ENCODE measurements around the gene ZC3H7A. TPM values are rescaled to one million over a fixed set of nuclear protein-coding genes. Genes with fewer than 3 reads are reported as not detected.

Gene ZC3H7A
- total and polyA plus RNA-seq, 7 experiments from 2014 or later: 40.1 to 102 (median 87.1) TPM

DNA sequence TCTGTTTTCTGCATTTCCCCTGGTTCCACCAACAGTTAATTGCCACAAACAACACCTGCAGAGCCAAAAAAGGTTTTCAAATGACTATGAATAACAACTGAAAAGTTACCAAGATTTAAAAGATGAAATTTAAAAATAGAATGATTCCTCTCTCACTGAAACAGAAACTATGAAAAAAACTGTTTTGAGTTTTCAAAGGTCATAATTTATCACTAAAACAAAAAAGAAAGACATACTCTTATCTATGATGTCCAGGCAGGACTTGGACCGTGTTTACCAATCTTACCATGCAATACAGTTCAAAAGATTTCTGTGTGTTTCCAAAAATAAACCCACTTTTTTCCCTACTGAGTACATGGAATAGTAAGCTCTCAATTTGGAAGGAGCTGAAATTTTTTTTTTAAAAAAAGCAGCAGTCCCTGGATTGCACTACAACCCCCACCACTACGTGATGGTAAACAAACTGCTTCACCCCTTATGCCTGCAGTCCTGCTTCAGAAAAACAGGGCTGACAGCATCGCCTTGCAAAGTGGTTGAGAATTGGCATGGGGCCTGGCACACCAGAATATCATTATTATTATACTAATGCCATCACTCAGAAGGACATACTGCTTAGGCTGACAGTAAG, 62.9 kb downstream of the ZC3H7A start:
- no peaks in the 10 kb centered on the region for H3K9me3 ChIP-seq (ENCODE audit: control insufficient read depth in 2 of 3, low read length in 3 of 3)
- H3K27ac Mint-ChIP-seq: peak overlapping the region in 2 of 9 donors; percentile 61 to 68
- no peak overlapping the region for H3K27ac ChIP-seq (ENCODE audit: low read depth, low read length)
- ChIA-PET POLR2A (interaction anchor here (0.7 to 1.8 kb wide), 2 partner anchors 9 to 110 kb away, joined by 3 to 5 read pairs; no protein-coding TSS in a partner anchor), CTCF (no interaction called here)
- no peaks in the 10 kb centered on the region for H3K27me3 Mint-ChIP-seq
- DNase-seq: no peak
- no peaks in the 10 kb centered on the region for H3K9me3 Mint-ChIP-seq
- peaks cover 42 to 75% (median 60%) of the 10 kb centered on the region in 7 donors for H3K4me1 Mint-ChIP-seq
- intact Hi-C loops (cut with micrococcal nuclease): no loop called here
- peaks cover 11 to 81% (median 26%) of the 10 kb centered on the region in 3 experiments for H3K36me3 ChIP-seq (ENCODE audit: control insufficient read depth in 2 of 3, insufficient read depth in 3 of 3, low read length in 3 of 3)
- peaks cover 11 to 52% (median 42%) of the 10 kb centered on the region in 5 donors for H3K36me3 Mint-ChIP-seq
- H3K4me3 ChIP-seq (ENCODE audit: low read length): no peak overlapping the region
- H3K4me3 Mint-ChIP-seq: no peak overlapping the region
- no peaks in the 10 kb centered on the region for H3K27me3 ChIP-seq (ENCODE audit: control insufficient read depth in 2 of 2, insufficient read depth in 2 of 2, low read length in 2 of 2)
- H3K4me1 ChIP-seq (ENCODE audit: control insufficient read depth in 2 of 2, insufficient read depth in 2 of 2, low read length in 2 of 2): peaks cover 4 to 8% of the 10 kb centered on the region in 2 donors
- no peak for ATAC-seq

DNA sequence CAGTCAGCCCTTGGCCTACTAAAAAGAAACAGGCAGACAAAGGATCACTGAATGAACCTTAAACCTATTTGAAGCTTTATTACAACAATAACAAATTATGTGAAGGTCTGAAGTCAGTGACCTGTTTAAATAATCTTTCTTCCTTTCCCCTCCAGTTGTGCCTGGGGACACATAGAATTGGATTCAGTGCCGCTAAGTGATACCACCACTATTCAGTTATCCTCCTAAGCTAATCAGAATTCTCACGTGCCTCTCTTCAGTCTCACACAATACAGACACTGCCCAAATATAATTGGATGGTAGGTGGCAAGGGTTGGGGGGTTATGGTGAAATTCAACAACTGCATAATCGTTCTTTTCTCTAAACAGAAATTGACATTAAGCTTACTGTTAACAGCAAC, 65.8 kb downstream of the ZC3H7A start:
- ChIA-PET POLR2A (interaction anchor here (1.0 to 1.6 kb wide), 3 partner anchors 10 to 185 kb away, joined by 3 to 8 read pairs (median 3); partner anchors contain the start of gene TXNDC11), CTCF (interaction anchor here (1.5 to 1.7 kb wide), 2 partner anchors 11 to 90 kb away, joined by 3 to 6 read pairs; partner anchors contain the start of gene TXNDC11)
- Histone ChIP-seq H3K36me3 (ENCODE audit: control insufficient read depth in 2 of 3, insufficient read depth in 3 of 3, low read length in 3 of 3) (peaks cover 11 to 76% (median 29%) of the 10 kb centered on the region in 3 experiments), H3K9me3 (ENCODE audit: control insufficient read depth in 2 of 3, low read length in 3 of 3) (no peaks in the 10 kb centered on the region), H3K4me3 (ENCODE audit: low read length) (no peak overlapping the region), H3K27me3 (ENCODE audit: control insufficient read depth in 2 of 2, insufficient read depth in 2 of 2, low read length in 2 of 2) (no peaks in the 10 kb centered on the region), H3K4me1 (ENCODE audit: control insufficient read depth in 2 of 2, insufficient read depth in 2 of 2, low read length in 2 of 2) (peaks cover 0 to 3% of the 10 kb centered on the region in 2 donors), H3K27ac (ENCODE audit: low read depth, low read length) (no peak overlapping the region)
- DNase-seq: no peak
- H3K4me1 Mint-ChIP-seq: peaks cover 18 to 66% (median 48%) of the 10 kb centered on the region in 7 donors
- H3K9me3 Mint-ChIP-seq: no peaks in the 10 kb centered on the region
- ATAC-seq: no peak
- H3K27me3 Mint-ChIP-seq: no peaks in the 10 kb centered on the region
- intact Hi-C loops (cut with micrococcal nuclease): no loop called here
- H3K36me3 Mint-ChIP-seq: peaks cover 11 to 52% (median 35%) of the 10 kb centered on the region in 5 donors
- H3K27ac Mint-ChIP-seq: peak overlapping the region in 2 of 9 donors; percentile 18 to 34
- H3K4me3 Mint-ChIP-seq: no peak overlapping the region

DNA sequence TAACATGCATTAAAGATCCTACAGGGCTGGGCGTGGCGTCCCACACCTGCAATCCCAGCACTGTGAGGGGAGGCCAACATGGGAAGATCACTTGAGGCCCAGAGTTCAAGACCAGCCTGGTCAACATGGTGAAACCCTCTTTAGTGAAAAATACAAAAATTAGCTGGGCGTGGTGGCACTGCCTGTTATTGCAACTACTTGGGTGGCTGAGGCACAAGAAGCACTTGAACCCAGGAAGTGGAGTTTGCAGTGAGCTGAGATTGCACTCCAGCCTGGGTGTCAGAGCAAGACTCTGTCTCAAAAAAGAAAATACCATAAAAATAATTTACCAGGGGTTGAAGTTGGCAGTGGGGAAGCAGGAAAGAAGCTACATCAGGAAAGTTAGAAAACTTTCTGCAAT, 67.3 kb downstream of the ZC3H7A start:
- no peaks in the 10 kb centered on the region for H3K27me3 ChIP-seq (ENCODE audit: control insufficient read depth in 2 of 2, insufficient read depth in 2 of 2, low read length in 2 of 2)
- no peak for DNase-seq
- ATAC-seq: no peak
- H3K36me3 ChIP-seq (ENCODE audit: control insufficient read depth in 2 of 3, insufficient read depth in 3 of 3, low read length in 3 of 3): peaks cover 19 to 70% (median 32%) of the 10 kb centered on the region in 3 experiments
- H3K9me3 Mint-ChIP-seq: no peaks in the 10 kb centered on the region
- intact Hi-C loops (cut with micrococcal nuclease): no loop called here
- H3K4me1 ChIP-seq (ENCODE audit: control insufficient read depth in 2 of 2, insufficient read depth in 2 of 2, low read length in 2 of 2): peaks cover 0 to 3% of the 10 kb centered on the region in 2 donors
- peaks cover 4 to 45% (median 31%) of the 10 kb centered on the region in 5 donors for H3K36me3 Mint-ChIP-seq
- CTCF ChIA-PET: interaction anchor here (0.5 to 0.6 kb wide), 3 partner anchors 41 to 100 kb away, joined by 3 to 4 read pairs (median 3); no protein-coding TSS in a partner anchor
- H3K27ac Mint-ChIP-seq: peak overlapping the region in 5 of 9 donors; percentile 32 to 62 (median 38)
- no peaks in the 10 kb centered on the region for H3K27me3 Mint-ChIP-seq
- POLR2A ChIA-PET: interaction anchor here (2.1 kb wide), 1 partner anchor 12 kb away, joined by 4 read pairs; no protein-coding TSS in a partner anchor
- H3K27ac ChIP-seq (ENCODE audit: low read depth, low read length): no peak overlapping the region
- no peak overlapping the region for H3K4me3 Mint-ChIP-seq
- H3K9me3 ChIP-seq (ENCODE audit: control insufficient read depth in 2 of 3, low read length in 3 of 3): no peaks in the 10 kb centered on the region
- H3K4me3 ChIP-seq (ENCODE audit: low read length): no peak overlapping the region
- peaks cover 19 to 55% (median 47%) of the 10 kb centered on the region in 7 donors for H3K4me1 Mint-ChIP-seq

DNA sequence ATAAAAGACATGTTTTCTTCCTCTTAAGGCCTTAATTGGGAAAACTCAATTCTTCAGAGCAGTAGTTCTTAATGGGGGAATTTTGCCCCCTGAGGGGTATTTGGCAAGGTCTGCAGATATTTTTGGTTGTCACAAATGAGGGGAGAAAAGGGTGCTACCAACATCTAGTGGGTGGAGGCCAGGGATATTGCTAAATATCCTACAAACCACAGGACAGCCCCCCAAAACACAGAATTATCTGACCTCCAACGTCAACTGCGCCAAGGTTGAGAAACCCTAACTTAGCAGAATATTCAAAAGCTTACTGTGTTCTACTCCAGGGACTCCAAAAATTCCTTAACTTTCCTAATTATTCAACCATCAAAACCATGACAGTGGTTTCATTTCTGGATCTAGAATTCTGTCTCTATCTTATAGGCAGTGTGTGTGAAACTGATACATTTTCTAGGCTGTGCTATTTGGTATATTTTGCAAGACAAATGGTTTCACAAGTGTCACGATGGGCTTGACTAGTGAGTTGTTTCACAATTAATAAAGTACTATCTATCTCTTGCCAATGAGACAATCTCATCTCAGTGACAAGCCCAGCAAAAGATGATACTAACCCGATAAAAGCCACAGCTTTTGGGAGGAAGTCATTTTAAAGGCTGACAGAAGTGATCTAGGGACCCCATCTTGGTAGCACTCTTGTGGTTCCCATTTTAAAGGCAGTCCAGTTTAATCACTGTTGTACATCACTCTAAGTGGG, 69.1 kb downstream of the ZC3H7A start:
- H3K36me3 ChIP-seq (ENCODE audit: control insufficient read depth in 2 of 3, insufficient read depth in 3 of 3, low read length in 3 of 3): peaks cover 14 to 66% (median 25%) of the 10 kb centered on the region in 3 experiments
- H3K4me3 ChIP-seq (ENCODE audit: low read length): no peak overlapping the region
- ChIA-PET POLR2A (interaction anchor here (2.1 kb wide), 1 partner anchor 14 kb away, joined by 4 read pairs; no protein-coding TSS in a partner anchor), CTCF (no interaction called here)
- Mint-ChIP-seq H3K9me3 (no peaks in the 10 kb centered on the region), H3K27ac (peak overlapping the region in 3 of 9 donors; percentile 17 to 61 (median 56)), H3K4me3 (no peak overlapping the region), H3K4me1 (peaks cover 15 to 56% (median 47%) of the 10 kb centered on the region in 7 donors), H3K27me3 (no peaks in the 10 kb centered on the region), H3K36me3 (peaks cover 0 to 42% (median 36%) of the 10 kb centered on the region in 5 donors)
- no peak overlapping the region for H3K27ac ChIP-seq (ENCODE audit: low read depth, low read length)
- H3K9me3 ChIP-seq (ENCODE audit: control insufficient read depth in 2 of 3, low read length in 3 of 3): no peaks in the 10 kb centered on the region
- H3K4me1 ChIP-seq (ENCODE audit: control insufficient read depth in 2 of 2, insufficient read depth in 2 of 2, low read length in 2 of 2): peaks cover 0 to 3% of the 10 kb centered on the region in 2 donors
- H3K27me3 ChIP-seq (ENCODE audit: control insufficient read depth in 2 of 2, insufficient read depth in 2 of 2, low read length in 2 of 2): no peaks in the 10 kb centered on the region
- ATAC-seq: peak; percentile 73
- intact Hi-C loops (cut with micrococcal nuclease): no loop called here
- DNase-seq: no peak

DNA sequence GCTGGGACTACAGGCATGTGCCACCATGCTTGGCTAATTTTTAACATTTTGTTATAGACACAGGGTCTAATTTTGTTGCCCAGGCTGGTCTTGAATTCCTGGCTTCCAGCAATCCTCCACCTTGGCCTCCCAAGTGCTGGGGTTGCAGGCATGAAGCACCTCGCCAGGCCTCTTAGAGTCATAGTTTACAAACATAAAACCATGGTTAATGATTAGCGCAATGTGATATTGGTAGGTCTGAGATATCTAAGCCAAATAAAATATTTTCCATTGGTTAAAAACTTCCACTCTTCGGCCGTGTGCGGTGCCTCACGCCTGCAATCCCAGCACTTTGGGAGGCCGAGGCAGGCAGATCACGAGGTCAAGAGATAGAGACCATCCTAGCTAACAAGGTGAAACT, 71.0 kb downstream of the ZC3H7A start:
- H3K27ac ChIP-seq (ENCODE audit: low read depth, low read length): no peak overlapping the region
- peaks cover 0 to 3% of the 10 kb centered on the region in 2 donors for H3K4me1 ChIP-seq (ENCODE audit: control insufficient read depth in 2 of 2, insufficient read depth in 2 of 2, low read length in 2 of 2)
- intact Hi-C loops (cut with micrococcal nuclease): no loop called here
- DNase-seq (no peak), ATAC-seq (no peak)
- POLR2A ChIA-PET: no interaction called here
- peaks cover 8 to 61% (median 18%) of the 10 kb centered on the region in 3 experiments for H3K36me3 ChIP-seq (ENCODE audit: control insufficient read depth in 2 of 3, insufficient read depth in 3 of 3, low read length in 3 of 3)
- Mint-ChIP-seq H3K27me3 (no peaks in the 10 kb centered on the region), H3K4me1 (peaks cover 10 to 46% (median 40%) of the 10 kb centered on the region in 7 donors), H3K27ac (no peak overlapping the region), H3K4me3 (no peak overlapping the region), H3K36me3 (peaks cover 6 to 43% (median 27%) of the 10 kb centered on the region in 5 donors), H3K9me3 (no peaks in the 10 kb centered on the region)
- no peak overlapping the region for H3K4me3 ChIP-seq (ENCODE audit: low read length)
- H3K9me3 ChIP-seq (ENCODE audit: control insufficient read depth in 2 of 3, low read length in 3 of 3): no peaks in the 10 kb centered on the region
- CTCF ChIA-PET: no interaction called here
- H3K27me3 ChIP-seq (ENCODE audit: control insufficient read depth in 2 of 2, insufficient read depth in 2 of 2, low read length in 2 of 2): no peaks in the 10 kb centered on the region

GRCh38 chr16:11725457-11725856, 71.6 kb downstream of the ZC3H7A start:
- Histone ChIP-seq H3K4me3 (ENCODE audit: low read length) (no peak overlapping the region), H3K36me3 (ENCODE audit: control insufficient read depth in 2 of 3, insufficient read depth in 3 of 3, low read length in 3 of 3) (peaks cover 8 to 60% (median 15%) of the 10 kb centered on the region in 3 experiments), H3K4me1 (ENCODE audit: control insufficient read depth in 2 of 2, insufficient read depth in 2 of 2, low read length in 2 of 2) (peaks cover 0 to 3% of the 10 kb centered on the region in 2 donors), H3K27ac (ENCODE audit: low read depth, low read length) (no peak overlapping the region), H3K27me3 (ENCODE audit: control insufficient read depth in 2 of 2, insufficient read depth in 2 of 2, low read length in 2 of 2) (no peaks in the 10 kb centered on the region), H3K9me3 (ENCODE audit: control insufficient read depth in 2 of 3, low read length in 3 of 3) (no peaks in the 10 kb centered on the region)
- no peak overlapping the region for H3K4me3 Mint-ChIP-seq
- ChIA-PET POLR2A (interaction anchor here (1.8 kb wide), 1 partner anchor 9 kb away, joined by 5 read pairs; no protein-coding TSS in a partner anchor), CTCF (interaction anchor here (0.7 to 2.1 kb wide), 2 partner anchors 11 to 16 kb away, joined by 3 to 7 read pairs; no protein-coding TSS in a partner anchor)
- DNase-seq (no peak), ATAC-seq (no peak)
- peak overlapping the region in 1 of 9 donors; percentile 25 for H3K27ac Mint-ChIP-seq
- no peaks in the 10 kb centered on the region for H3K9me3 Mint-ChIP-seq
- intact Hi-C loops (cut with micrococcal nuclease): no loop called here
- H3K4me1 Mint-ChIP-seq: peaks cover 10 to 42% (median 38%) of the 10 kb centered on the region in 7 donors
- H3K27me3 Mint-ChIP-seq: no peaks in the 10 kb centered on the region
- H3K36me3 Mint-ChIP-seq: peaks cover 6 to 42% (median 24%) of the 10 kb centered on the region in 5 donors

All from naive thymus-derived CD4-positive, alpha-beta T cell (primary cell).